Measurements from ENCODE around the gene KCND2. TPM values are rescaled to one million over a fixed set of nuclear protein-coding genes. Genes with fewer than 3 reads are reported as not detected.

KCND2 gene
- total and polyA plus RNA-seq, 2 of the 8 experiments (the other 6 are each of a cell fraction or from before 2014, with no cell fraction given) = 4.6 to 7.7 TPM

GRCh38 chr7:120274899-120275298, 1.9 kb downstream of the KCND2 start (continued):
- no peak for TF ChIP-seq TAF7 (optimal IDR thresholded peaks at IDR 0.05; ENCODE audit: borderline replicate concordance, low read depth, low read length)
- TF ChIP-seq BCL11A (IDR thresholded peaks at IDR 0.05; ENCODE audit: low read depth in 2 of 2, low read length in 2 of 2) = no peak
- TF ChIP-seq MAX (IDR thresholded peaks at IDR 0.05) = no peak
